HL-60/S4 treated with phorbol 12-myristate 13-acetate at 8.2 ng/mL for 4 days and 3 days (cell line): ENCODE data around the gene GPC5.
"Not testable (repeated sequence)": the region's sequence is repeated elsewhere in the genome, so short reads cannot be mapped to it uniquely, and the experiment has no call there.

Source experiments
- in situ Hi-C: fragments of 300-500 bp; cut with MboI; formaldehyde crosslinking; loops from 2 replicates; pipeline ENCODE4 v1.15.0; 2022; ENCODE audit warnings: low sequenced_read_pairs

GPC5 gene

DNA sequence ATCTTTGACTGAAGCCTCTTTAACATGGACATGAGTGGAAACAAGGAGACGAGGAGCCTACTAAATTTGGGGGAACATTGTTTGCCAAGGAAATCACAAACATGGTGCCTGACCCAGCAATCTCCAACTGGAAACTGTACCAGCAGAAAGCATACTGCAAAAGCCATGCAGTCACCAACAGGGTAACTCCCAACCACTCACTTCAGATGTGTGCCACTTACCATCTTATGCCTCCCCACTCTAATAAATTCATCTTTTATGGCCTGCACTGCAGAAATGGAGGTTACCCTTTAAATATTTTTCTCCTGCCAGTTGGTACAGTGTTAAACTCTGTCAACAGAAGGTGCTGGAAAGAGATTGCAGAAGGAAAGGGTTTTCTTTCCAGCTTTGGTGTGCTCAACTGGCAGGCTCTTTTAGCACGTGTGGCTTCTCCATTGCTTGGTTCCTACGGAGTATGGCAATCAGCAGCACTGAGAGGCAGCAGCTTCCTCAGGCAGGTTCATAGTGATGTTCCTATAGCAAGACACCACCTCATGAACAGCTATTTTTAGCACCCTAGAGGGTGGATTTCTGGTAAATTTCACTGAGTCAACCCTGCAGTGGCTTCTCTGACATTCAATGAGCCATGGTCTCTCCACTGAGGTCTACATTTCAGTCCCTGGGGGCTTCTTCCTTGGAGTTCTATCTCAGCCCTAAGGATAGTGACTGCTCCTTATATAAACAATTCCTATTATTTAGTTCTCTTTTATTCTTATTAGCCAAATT, 29.6 kb upstream of the GPC5 start:
- in situ Hi-C loops = no loop called here

DNA sequence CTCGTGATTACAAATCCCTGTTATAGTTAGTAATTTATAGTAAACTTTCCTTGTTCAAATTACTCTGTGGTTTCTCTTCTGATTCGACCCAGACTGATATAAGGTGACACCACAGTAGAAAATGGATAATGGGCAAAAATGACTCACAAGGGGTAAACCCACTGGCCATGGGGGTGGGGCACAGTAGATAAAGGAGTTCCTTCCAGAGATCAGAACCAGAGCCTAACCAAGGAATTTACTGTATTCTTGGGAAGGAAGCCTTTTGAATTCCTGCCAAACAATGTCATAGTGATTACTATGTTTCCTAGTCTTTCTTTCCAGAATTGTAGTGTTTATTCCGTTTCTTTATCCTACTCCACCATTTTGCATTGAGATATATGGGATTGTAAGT, 29.0 kb upstream of the GPC5 start:
- in situ Hi-C loops = no loop called here

DNA sequence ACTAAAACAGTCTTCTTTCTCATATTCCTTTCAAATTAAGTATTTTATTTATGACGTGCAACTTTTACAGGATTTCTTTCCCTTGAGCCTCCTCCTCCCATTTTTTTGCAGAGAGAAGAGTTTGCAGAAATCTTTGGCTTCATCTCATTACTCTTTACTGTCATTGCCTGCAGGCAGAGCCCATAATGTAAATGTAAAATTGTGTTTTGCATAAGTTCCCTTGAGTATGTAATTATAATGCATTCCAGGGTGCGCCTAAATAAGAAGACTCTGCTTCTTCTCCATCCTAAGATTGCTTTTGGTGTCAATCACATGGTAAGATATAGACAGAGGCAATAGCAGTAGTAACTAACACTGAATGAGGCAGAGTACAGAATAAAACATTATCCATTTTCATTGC, 27.9 kb upstream of the GPC5 start:
- in situ Hi-C loops = no loop called here

DNA sequence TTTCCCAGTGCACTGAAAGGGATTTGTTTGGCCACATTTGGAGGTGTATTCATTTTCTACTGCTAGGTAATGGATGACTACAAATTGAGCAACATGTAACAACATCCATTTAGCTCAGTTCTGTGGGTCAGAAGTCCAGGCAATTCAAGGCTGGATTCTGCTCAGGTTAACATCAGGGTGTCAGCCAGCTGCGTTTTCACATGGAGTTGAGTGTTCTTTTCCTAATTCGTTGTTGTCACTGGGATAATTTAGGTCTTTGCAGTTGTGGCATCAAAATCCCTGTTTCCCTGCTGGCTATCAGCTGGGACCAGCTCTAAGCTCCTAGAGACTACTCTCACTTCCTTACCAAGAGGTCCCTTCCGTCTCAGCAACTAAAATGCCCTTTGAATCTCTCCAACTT, 25.5 kb upstream of the GPC5 start:
- in situ Hi-C loops = no loop called here

DNA sequence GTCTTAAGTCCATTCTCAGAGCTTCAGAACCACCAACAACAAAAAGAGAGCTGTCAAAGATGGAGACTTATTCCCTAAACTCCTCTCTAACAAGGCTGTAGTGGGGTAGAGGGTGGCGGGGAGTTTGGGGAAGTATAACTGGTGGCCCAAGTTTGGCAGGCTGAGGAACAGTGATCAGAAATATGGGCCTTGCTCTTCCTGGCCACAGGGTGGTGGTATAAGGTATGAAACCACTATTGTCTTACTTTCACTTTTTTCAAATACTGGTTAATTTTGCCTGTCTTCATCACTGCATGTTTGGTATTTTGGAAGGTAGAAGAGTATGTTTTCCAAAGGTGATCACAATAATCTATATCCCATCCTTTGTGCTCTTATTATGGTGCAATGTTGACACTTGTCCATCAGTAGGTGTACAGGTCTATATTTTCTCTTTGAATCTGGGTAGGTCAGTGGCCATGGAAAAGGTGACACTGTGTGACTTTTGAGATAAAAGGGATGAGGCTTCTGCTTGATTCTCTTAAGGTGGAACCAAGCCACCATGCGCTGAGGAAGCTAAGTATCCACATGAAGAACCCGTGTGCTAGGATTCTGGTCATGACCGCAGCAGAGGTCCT, 23.2 kb upstream of the GPC5 start:
- in situ Hi-C loops = no loop called here

DNA sequence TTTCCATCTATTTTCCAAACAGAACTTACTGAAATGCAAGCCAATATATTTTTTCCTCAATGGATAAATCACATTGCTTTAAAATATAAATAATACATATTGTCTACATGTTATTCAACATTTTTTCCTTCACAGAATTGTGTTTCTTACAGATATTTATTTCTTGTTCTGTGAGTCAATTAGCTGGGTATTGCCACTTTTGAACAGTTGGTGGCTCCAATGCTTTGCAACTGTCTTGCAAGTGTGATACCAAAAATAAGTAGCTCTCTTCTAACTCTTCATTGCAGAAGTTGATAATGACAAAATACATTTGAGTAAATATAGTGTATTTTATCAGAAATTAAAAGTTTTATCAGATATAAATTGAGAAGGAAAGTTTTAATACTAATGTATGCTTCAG, 17.1 kb upstream of the GPC5 start:
- in situ Hi-C loops = no loop called here

DNA sequence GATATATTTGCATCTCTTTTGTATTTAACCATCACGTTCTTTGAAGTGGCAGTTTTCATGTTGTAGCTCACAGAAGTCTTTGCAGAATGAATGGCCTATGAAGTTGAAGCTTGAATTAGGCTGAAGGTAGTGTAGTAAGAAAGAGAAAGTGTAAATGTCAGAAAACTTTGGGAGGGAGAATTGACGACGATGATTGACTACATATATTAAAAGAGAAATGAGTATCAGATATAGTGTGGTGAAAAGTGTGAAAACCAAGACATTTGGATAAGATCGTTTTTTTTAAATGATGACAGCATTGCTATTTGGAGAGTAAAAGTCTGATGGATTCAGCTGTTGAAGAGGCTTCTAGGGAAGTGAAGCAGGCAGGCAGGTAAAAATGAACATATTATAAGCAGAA, 14.6 kb upstream of the GPC5 start:
- in situ Hi-C loops = no loop called here

DNA sequence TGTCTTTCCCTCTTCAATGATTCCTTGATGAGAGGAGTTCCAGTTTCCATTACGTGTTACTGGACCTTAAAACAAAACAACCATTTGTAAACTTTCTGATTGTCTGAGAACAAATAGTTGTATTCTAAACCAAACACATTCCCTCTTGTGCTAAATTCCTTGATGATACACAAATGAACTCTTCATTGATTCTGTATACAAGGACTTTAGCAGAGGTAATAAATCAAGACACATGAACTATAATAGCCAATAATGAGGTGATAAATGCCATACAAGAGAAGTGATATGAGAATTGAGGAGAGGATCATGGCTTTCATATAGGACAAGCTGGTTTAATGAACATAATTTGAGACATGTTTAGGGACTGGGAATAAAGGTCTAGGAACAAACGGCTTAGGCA, 13.5 kb upstream of the GPC5 start:
- in situ Hi-C loops = no loop called here

DNA sequence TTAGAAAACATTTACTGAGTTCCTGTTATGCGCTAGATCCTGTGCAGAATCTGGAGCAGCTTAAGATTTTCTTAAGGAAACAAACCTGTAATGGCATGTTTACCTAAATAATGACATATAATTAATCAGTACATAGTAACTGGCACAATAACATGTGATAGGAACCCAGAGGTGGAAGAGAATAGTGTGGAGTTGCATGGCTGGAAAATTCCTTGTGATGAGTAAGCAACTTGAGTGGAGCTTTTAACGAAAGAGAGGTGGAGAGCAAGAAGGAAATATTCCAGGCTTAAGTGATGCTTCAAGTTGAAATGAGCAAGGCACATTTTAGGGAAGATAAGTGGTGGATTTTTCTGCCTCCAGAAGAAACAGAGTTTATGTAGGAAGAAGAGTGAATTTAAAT, 9.2 kb upstream of the GPC5 start:
- in situ Hi-C loops = no loop called here

DNA sequence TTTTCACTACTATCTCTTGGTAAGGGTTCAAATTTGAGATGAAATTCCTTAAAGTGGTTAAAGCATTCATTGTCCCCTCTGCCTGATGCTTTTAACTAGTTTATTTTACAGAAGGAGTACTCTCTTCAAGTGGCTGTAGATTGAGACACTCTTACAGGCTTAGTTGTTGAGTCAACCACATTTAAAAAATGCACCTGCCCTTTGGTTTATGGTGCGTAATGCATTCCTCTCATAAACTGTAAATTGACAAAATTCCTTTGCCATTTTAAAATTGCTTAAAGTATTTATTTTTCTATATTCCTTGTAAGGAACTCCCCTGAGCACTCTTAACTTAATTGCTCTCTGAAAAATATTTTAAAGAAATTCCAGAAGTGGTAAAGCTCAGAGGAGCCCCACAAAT, 826 bp upstream of the GPC5 start:
- in situ Hi-C loops = no loop called here

DNA sequence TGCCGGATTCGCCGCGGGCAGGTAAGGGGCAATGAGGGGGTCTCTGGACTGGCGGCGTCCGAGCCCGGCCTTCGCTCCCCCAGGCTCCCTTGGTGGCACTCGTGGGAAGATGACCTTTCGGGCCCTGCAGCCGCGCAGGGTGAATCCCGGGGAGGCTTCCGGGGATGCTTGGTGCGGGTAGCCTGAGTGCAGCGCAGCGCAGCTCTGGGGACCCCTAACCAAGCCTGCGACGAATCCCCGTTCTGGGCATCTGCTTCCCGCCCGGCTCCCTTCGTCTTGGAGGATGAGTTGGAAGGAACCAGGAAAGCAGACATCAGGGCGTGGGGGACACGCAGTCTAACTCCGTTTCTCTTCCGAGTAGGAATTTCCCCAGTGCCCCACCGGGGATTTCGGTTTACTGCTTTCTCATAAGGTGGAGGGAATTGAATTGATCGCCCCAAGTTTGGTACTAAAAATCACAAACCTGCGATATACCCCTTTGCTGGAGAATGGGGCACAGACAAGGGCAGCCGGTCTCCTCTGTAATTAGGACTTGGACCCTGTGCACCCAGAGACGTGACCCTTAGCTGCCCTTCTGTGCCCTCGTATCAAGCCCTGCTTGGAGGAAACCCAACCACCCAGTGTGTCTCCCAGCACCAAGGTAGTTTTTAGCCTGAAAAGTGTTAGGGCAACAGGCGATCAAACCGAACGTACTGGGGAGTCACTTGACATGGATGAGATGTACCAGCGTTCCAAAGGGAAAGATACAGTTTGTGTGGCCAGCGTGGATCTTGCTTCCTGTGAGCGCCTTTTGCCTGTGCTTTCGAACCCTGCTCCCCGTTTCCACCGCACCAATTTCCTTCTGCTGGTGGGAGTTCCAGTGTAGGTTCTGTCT, 1.0 kb downstream of the GPC5 start:
- in situ Hi-C loops = no loop called here

DNA sequence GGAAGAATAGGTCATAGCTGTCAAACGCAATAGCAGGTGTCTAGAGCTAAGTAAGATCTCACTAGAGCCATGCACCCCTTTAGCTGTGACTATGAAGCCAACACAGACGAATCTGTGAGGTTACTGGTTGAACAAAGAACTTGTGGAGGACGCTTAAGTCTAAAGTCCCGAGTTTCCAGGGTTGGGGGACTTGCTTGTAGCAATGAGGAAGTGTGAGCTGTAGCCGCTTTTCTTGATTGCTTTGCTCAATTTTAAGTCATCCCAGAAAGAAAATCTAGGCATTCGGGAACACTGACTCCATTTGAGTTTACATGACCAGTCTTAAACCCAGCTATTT, 1.6 kb downstream of the GPC5 start:
- in situ Hi-C loops = no loop called here

DNA sequence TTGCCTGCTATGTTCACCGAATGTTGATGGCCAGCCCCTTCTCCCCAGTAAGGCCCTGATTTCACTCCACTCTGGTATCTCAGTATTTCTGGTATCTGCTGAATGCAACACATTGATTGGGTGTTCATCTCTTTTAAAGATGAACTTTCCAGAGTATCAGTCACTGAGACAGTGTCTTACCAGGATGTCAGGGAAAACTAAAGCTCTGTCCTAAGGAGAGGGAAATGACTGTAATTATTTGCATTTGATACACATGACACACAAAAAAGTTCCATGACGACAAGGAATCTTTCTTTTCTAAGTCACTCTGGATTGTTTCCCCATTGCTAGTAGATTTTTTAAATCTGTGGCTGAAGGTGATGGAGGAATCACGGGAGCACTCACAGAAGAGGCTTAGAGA, 2.2 kb downstream of the GPC5 start:
- in situ Hi-C loops = no loop called here

DNA sequence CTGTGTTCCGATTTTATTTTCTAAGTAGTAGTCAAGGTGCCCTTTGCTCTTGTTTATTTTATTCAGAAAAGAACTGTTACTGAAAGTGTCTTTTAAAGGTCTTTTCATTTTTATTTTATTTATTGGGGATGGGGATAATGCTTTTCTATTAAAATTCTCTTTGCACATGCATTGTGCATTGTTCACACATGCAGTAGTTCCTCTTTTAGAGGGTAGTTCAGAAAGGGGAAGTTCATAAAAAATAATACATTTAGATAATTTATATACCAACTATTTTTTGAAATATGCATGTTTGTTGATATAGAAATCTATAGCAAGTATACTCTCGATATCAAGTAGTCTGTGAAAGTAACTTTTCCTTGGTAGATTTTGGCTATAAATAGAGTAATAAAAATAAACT, 3.5 kb downstream of the GPC5 start:
- in situ Hi-C loops = no loop called here

DNA sequence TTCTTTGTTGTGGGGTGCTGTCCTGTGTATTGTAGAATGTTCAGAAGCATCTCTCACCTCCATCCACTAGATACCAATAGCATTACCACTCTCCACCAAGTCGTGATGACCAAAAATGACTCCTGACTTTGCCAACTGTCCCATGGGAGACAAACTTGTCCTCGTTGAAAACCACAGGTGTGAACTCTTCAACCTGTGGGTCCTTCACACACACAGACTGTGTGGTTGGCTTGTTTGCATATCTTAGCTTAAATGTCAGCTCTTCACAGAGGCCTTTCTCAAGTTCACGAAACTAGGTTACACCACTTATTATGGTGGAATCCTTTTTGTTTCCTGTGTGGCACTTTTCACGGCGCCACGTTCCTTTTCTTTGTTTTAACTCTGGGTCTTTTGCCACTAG, 6.8 kb downstream of the GPC5 start:
- in situ Hi-C loops = no loop called here

DNA sequence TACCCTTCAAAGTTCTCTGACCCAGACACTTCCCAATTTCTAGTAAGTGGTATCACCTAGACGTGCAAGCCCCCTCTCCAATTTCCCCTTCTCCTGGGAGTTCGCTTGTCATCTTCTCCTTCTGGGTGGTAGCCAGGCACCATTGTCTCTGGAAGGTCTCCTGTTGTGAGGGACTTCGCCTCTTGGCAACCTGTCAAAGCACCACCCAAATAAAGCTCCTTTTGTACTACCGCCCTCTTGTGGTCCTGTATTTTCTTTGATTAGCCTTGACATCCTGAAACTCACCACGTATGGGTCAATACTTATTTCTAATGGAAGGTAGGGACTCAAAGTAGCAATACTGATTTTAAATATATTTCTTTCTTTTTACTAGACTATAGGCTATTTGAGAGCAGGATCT, 8.2 kb downstream of the GPC5 start:
- in situ Hi-C loops = no loop called here

DNA sequence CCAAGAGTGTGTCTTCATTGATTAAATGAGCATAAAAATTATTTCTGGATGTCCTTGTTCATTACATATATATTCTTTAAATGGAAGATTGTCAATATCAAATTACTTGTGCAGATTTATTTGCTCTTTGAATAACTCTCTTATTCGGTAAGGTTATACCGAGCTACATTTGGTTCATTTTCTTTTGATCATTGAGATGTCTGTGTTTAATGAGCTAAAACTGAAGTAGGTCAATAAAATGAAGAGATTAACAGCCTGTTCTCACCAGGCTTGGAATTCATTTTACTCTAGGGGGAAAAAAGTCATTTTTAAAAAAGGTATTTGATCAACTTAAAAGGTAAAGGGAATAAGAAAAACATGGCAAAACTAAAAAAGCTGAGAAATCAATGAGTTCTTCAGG, 10.6 kb downstream of the GPC5 start:
- in situ Hi-C loops = no loop called here

DNA sequence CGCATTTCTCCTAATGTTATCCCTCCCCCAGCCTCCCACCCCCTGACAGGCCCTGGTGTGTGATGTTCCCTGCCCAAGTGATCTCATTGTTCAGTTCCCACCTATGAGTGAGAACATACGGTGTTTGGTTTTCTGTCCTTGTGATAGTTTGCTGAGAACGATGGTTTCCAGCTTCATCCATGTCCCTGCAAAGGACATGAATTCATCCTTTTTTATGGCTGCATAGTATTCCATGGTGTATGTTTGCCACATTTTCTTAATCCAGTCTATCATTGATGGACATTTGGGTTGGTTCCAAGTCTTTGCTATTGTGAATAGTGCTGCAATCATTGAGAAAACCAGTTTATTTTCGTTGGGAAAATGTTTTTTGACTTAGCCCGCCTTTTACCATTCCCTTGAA, 18.2 kb downstream of the GPC5 start:
- in situ Hi-C loops = not testable (repeated sequence)

DNA sequence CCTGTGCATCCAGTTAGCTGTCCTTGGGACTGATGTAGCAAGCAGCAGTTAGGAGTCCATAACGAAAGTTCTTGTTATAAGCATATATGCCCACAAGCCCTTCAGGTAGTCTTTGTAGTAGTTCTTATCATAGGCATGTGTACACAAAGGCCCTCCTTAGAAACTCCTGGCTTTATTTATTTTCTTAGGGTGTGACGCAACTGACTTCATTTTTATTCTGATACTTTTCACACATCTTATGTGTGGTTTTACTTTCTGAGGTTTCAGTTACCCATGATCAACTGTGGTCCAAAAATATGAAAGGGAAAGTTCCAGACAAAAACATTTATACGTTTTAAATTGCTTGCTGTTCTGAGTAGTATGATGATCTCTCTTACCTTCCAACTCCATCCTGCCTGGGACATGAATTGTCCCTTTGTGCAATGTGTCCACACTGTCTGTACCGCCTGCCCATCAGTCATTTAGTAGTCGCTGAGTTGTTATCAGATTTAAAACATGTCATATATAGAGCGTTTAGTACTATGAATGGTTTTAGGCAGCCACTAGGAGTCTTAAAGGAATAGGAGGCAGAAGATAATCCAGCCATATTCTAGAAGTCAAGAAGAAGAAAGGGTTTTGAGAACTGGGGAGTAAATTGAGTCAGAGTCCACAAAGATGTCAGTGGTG, 19.4 kb downstream of the GPC5 start:
- in situ Hi-C loops = no loop called here

DNA sequence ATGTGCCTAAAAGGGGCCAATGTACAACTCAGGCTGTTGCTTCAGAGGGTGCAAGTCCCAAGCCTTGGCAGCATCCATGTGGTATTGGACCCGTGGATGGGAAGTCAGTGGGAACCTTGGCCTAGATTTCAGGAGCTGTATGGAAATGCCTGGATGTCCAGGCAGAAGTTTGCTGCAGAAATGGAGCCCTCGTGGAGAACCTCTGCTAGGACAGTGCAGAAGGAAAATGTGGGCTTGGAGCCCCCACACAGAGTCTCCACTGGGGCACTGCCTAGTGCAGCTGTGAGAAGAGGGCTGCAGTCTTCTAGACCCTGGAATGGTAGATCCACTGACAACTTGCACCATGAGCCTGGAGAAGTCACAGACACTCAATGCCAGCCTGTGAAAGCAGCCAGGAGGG, 28.5 kb downstream of the GPC5 start:
- in situ Hi-C loops = no loop called here

DNA sequence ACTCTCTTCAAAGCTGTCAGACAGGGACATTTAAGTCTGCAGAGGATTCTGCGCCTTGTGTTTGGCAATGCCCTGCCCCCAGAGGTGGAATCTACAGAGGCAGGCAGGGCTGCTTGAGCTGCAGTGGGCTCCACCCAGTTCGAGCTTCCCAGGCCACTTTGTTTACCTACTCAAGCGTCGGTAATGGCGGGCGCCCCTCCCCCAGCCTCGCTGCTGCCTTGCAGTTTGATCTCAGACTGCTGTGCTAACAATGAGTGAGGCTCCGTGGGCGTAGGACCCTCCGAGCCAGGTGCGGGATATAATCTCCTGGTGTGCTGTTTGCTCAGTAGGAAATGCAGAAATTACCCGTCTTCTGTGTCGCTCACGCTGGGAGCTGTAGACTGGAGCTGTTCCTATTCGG, 40.3 kb downstream of the GPC5 start:
- in situ Hi-C loops = not testable (repeated sequence)

DNA sequence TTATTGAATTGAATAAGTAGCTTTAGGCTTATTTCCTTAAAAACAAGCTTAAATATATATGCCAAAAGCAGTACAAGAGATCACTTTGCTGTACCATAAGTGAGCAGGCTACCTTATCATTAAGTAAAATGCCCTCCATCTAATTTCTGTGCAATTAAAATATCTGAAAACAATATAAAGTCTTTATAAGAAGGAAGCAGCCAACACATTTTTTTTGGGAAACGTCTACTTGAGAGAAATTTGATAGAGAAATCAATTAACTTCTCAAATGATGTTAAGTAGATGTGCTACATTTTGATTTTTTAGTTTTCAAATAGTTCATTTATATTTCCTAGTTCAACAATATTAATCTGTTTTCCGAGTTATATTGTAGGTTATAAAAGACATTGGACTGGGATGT, 52.5 kb downstream of the GPC5 start:
- in situ Hi-C loops = no loop called here
